OCI-LY7 (cell line): ENCODE data around the gene PRKAA1.
"Not testable (repeated sequence)": the region's sequence is repeated elsewhere in the genome, so short reads cannot be mapped to it uniquely, and the experiment has no call there.

ENCODE experiments used
- CTCF ChIP-seq: fragments of 200-600 bp; sonication (generic); conservative IDR thresholded peaks from 2 replicates; pipeline ENCODE4 v1.5.1; 2014; ENCODE audit warnings: mild to moderate bottlenecking, antibody characterized with exemption, low read length, moderate library complexity, mixed read lengths
- EZH2phosphoT487 ChIP-seq: fragments of 200-600 bp; sonication (generic); IDR thresholded peaks from 2 replicates; pipeline ENCODE4 v1.6.1; 2018; ENCODE audit warnings: low read depth, borderline replicate concordance, mild to moderate bottlenecking, mixed run types, antibody characterized with exemption, low read length, moderate library complexity, mixed read lengths

DNA sequence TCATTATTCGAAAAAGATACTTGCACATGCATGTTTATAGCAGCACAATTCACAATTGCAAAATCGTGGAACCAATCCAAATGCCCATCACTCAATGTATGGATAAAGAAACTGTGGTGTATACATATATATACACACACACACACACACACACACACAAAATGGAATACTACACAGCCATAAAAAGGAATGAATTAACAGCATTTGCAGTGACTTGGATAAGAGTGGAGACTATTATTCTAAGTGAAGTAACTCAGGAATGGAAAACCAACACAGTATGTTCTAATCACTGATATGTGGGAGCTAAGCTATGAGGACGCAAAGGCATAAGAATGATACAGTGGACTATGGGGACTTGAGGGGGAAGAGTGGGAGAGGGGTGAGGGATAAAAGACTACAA is 3.3 kb downstream of the PRKAA1 start:
- TF ChIP-seq CTCF, EZH2phosphoT487: not testable (repeated sequence)
